PC-3 (cell line): ENCODE measurements around the gene PLA2G4B.

Experiments
- EZH2 ChIP-seq: fragments of 300-600 bp; sonication (generic); IDR thresholded peaks from one replicate; pipeline ENCODE4 v1.6.1; 2017; ENCODE audit warnings: antibody characterized with exemption, mild to moderate bottlenecking, low read length; ENCODE audit not compliant: unreplicated experiment
- EZH2phosphoT487 ChIP-seq: fragments of 300-600 bp; sonication (generic); IDR thresholded peaks from 2 replicates; pipeline ENCODE4 v1.6.1; 2018; ENCODE audit warnings: mild to moderate bottlenecking, antibody characterized with exemption, low read length, borderline replicate concordance
- TF ChIP-seq, protein P1 (sequence below): fragments of 300-600 bp; sonication (generic); conservative IDR thresholded peaks from 2 replicates; pipeline ENCODE4 v1.5.1; 2017; ENCODE audit warnings: antibody characterized with exemption, low read depth, mild to moderate bottlenecking, low read length

- TF ChIP-seq, protein P1, sequence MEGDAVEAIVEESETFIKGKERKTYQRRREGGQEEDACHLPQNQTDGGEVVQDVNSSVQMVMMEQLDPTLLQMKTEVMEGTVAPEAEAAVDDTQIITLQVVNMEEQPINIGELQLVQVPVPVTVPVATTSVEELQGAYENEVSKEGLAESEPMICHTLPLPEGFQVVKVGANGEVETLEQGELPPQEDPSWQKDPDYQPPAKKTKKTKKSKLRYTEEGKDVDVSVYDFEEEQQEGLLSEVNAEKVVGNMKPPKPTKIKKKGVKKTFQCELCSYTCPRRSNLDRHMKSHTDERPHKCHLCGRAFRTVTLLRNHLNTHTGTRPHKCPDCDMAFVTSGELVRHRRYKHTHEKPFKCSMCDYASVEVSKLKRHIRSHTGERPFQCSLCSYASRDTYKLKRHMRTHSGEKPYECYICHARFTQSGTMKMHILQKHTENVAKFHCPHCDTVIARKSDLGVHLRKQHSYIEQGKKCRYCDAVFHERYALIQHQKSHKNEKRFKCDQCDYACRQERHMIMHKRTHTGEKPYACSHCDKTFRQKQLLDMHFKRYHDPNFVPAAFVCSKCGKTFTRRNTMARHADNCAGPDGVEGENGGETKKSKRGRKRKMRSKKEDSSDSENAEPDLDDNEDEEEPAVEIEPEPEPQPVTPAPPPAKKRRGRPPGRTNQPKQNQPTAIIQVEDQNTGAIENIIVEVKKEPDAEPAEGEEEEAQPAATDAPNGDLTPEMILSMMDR = no peak
- no peak for TF ChIP-seq EZH2phosphoT487
- TF ChIP-seq EZH2 = no peak
Observed at GRCh38 chr15:41798607-41799487, 39.8 kb upstream of the PLA2G4B start.
